GM12873 (cell line): ENCODE results near the gene PSME4.

Experiments
- TF ChIP-seq, protein P1 (sequence below): IDR thresholded peaks from 2 replicates; pipeline ENCODE4 v1.5.1; 2012; ENCODE audit warnings: low read depth, mild to moderate bottlenecking, moderate library complexity, low read length, control low read depth; ENCODE audit not compliant: insufficient read depth; ENCODE audit errors: missing control alignments

Gene PSME4

DNA sequence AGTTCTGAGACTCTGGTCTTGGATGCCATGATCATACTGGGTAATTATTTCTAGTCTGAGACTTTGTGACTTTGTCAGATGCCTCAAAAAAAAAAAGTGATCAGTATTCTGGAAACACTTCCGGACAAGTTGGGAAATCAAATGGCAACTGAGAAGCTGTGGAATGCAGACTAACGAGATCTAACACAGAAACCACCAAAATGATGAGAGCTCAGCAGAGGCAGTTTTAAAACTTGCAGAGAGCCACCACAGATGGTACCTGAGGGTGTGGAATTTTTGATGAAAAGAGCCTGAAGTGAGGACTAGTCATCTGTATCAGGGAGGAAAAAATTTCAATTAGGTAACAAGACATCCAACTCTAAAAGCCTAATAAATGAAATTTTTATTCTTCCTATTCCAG, 105.5 kb downstream of the PSME4 start:
- TF ChIP-seq, protein P1, sequence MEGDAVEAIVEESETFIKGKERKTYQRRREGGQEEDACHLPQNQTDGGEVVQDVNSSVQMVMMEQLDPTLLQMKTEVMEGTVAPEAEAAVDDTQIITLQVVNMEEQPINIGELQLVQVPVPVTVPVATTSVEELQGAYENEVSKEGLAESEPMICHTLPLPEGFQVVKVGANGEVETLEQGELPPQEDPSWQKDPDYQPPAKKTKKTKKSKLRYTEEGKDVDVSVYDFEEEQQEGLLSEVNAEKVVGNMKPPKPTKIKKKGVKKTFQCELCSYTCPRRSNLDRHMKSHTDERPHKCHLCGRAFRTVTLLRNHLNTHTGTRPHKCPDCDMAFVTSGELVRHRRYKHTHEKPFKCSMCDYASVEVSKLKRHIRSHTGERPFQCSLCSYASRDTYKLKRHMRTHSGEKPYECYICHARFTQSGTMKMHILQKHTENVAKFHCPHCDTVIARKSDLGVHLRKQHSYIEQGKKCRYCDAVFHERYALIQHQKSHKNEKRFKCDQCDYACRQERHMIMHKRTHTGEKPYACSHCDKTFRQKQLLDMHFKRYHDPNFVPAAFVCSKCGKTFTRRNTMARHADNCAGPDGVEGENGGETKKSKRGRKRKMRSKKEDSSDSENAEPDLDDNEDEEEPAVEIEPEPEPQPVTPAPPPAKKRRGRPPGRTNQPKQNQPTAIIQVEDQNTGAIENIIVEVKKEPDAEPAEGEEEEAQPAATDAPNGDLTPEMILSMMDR: no peak

DNA sequence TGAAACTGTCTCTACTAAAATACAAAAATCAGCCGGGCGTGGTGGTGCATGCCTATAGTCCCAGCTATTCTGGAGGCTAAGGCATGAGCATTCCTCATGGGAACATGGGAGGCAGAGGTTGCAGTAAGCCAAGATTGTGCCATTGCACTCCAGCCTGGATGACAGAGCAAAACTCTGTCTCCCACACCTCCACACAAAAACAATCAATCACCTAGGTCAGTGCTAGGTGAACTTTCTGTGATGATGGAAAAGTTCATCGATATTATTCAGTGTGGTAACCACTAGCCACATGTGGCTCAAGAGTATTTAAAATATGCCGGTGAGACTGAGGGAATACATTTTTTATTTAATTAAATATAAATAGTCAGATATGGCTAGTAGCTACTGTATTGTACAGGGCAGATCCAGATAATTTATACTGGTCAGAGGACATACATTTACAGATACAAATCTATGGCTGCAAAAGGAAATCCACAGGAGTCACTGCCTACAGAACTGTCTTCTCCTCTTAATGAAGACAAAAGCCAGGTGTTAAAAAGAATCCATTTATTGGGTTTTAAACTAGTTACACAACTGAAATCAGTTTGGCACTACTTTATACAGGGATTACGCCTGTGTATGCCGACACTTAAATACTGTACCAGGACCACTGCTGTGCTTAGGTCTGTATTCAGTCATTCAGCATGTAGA, 107.1 kb downstream of the PSME4 start:
- TF ChIP-seq, protein P1: no peak

DNA sequence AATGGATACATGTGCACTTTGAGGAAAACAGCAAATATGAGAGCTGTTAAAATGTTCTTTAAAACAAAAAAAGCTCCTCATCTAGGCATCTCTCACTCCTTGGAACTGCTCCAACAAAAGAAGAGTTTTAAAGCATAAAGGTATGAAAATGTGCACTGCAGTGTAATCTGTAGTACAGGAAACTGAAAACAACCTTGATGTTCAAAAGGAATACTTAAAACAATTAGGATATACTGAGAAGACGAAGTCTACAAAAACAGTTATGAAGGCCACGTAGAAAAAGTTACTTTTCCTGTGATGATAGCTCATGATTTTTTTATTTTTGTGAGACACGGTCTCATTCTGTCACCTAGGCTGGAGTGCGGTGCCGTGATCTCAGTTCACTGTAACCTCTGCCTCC, 109.0 kb downstream of the PSME4 start:
- TF ChIP-seq, protein P1: no peak

DNA sequence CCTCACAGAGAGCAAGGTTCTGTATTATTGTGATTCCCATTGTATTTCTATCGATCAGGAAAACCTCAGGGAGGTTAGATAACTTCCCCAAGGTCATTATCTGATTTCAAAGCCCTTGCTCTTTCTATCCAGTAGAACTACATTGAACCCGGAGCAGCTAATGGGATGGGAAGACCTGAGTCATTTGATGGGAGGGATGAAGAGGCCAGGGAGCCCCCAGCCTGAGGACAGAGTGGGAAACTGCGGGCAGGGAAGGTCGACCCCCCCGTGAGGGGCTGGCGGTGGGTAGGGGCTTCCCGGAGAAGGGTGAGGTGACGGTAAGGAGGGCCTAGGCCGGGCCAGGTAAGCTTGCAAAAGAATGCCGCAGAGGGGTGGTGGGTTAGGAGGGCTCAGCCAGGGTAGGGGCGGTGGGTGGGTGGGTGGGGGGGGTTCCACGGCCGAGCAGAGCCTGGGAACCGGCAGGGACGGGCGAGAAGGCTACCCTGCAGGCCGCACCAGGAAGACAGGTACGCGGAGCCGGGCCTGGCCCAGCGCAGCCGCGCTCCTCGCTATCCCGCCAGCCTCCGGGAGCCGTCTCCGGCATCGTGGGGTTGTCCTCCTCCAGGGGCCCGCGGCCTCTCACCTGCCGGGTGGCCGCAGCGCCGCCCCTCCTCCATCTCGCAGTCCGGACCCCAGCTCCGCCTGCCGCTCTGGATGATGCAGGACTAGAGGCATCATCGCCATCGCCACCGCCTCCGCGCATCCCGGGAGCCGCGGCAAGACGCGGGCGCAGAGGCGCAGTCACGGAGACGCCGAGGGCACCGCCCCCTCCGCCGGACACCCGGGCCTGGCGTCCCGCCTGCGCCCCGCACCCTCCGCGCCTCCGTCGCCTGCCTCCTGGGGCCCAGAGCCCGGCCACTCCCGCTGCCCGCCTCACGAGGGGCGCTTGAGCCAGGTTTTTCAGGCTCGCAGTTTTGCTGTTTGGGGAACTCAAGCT, 111.3 kb downstream of the PSME4 start, which contains the start of gene GPR75:
Gene GPR75, minus strand, starts transcription at position 762 of the 976 bp plus-strand sequence. CDS start 5,211 bp downstream, outside the sequence.
- TF ChIP-seq, protein P1: no peak

DNA sequence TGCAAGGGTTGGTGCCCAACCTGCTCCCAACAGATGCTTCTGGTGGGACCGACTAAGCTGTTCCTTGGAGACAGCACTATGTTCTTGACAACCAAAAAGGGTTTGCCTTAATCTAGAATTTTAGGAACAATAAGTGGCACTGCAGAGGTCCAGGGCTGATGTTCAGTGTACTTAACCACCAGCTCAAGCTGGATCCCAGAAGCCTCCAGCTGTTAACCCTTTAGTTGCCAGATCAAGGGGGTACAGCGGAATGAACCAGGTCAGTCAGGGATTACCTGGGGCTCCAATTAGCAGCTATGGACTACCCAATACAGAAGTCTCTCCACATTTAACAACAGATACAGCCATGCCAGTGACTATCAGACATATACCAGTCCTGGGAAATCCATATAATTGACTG, 114.5 kb downstream of the PSME4 start:
- TF ChIP-seq, protein P1: no peak

DNA sequence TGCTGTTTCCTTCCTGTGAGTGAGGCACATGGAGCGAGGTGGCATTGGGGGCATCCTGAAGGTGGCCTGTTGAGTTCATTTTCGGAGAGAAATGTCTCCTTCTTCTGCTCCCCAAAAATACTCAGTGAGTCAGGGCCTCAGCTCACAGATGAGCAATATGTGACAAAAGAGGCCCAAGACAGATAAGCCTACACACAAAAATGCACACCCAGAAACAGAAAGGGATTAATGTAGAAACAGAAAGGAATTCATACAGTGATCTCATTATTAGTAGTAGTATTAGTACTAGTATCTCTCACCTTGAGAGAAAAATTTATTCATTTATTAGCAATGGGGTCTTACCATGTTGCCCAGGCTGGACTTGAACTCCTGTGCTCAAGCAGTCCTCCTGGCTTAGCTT, 116.1 kb downstream of the PSME4 start:
- TF ChIP-seq, protein P1: no peak

DNA sequence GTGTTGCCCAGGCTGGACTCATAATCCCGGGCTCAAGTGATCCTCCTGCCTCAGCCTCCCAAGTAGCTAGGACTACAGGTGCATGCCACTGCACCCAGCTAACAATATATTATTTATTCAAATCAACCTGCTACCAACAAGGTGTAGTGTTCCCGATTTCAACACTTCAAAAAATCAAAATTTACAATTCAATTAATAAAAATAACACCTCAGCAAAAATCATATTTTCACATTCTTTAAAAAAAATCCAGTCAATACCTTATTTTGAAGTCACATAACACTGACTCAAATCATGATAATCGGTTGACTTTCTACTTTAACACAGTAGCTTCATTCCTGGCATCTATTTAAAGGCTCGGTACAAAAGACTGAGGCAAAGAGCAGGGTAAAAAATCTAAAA, 118.3 kb downstream of the PSME4 start:
- TF ChIP-seq, protein P1: no peak
